CD4-positive, CD25-positive, alpha-beta regulatory T cell (primary cell): ENCODE results near the gene LNPEP. TPM values are rescaled to one million over a fixed set of nuclear protein-coding genes. Genes with fewer than 3 reads are reported as not detected.

Experiments used
- ATAC-seq, 2 donors: fragments of 150-1000 bp; cut with Tn5 transposase; one replicate each; pipeline ENCODE4 v1.10.0; 2021; ENCODE audit warnings: low read depth in 2 of 2, moderate number of reproducible peaks in 2 of 2, moderate library complexity in 1 of 2
- DNase-seq, 3 donors: peaks; one replicate each; pipeline versions ENCODE4 v3.0.0 to v3.0.0-alpha.2; 2012 to 2022; ENCODE audit warnings: mixed read lengths in 1 of 3
- H3K27ac ChIP-seq: one replicate; pipeline ENCODE4 v1.7.0; 2013; ENCODE audit warnings: mild to moderate bottlenecking, low read length; ENCODE audit not compliant: insufficient read depth, poor library complexity, severe bottlenecking
- H3K27me3 ChIP-seq: one replicate; pipeline ENCODE4 v1.7.0; 2013; ENCODE audit warnings: low read length; ENCODE audit not compliant: control insufficient read depth, insufficient read depth
- H3K36me3 ChIP-seq: one replicate; pipeline ENCODE4 v1.7.0; 2013; ENCODE audit warnings: mild to moderate bottlenecking, low read length, moderate library complexity; ENCODE audit not compliant: control insufficient read depth, insufficient read depth
- H3K4me1 ChIP-seq: 2 replicates; pipeline ENCODE4 v1.7.0; 2013; ENCODE audit warnings: mild to moderate bottlenecking, low read length; ENCODE audit not compliant: insufficient read depth, control insufficient read depth, poor library complexity, severe bottlenecking
- H3K4me3 ChIP-seq: one replicate; pipeline ENCODE4 v1.7.0; 2013; ENCODE audit warnings: low read depth, mild to moderate bottlenecking, low read length, moderate library complexity
- H3K9me3 ChIP-seq, 2 experiments: 1 replicate in 1 of 2; 2 replicates in 1 of 2; pipeline ENCODE4 v1.7.0; 2013; ENCODE audit warnings: low read length in 2 of 2, mild to moderate bottlenecking in 1 of 2, moderate library complexity in 1 of 2; ENCODE audit not compliant: control insufficient read depth in 2 of 2
- H3K27ac Mint-ChIP-seq, 3 donors: one replicate each; pipeline ENCODE4 v1.8.0; 2020 to 2022; ENCODE audit warnings: mild to moderate bottlenecking in 3 of 3, mixed read lengths in 3 of 3, moderate library complexity in 2 of 3
- H3K27me3 Mint-ChIP-seq: one replicate; pipeline ENCODE4 v1.8.0; 2022; ENCODE audit warnings: mild to moderate bottlenecking, mixed read lengths
- H3K36me3 Mint-ChIP-seq: one replicate; pipeline ENCODE4 v1.8.0; 2020; ENCODE audit warnings: mixed read lengths
- H3K4me1 Mint-ChIP-seq, 4 donors: one replicate each; pipeline ENCODE4 v1.8.0; 2020 to 2022; ENCODE audit warnings: mixed read lengths in 4 of 4, mild to moderate bottlenecking in 1 of 4
- H3K4me3 Mint-ChIP-seq, 4 donors: one replicate each; pipeline ENCODE4 v1.8.0; 2020 to 2022; ENCODE audit warnings: mild to moderate bottlenecking in 4 of 4, mixed read lengths in 4 of 4, moderate library complexity in 3 of 4
- H3K9me3 Mint-ChIP-seq, 7 donors: one replicate each; pipeline ENCODE4 v1.8.0; 2020 to 2022; ENCODE audit warnings: mixed read lengths in 7 of 7, mild to moderate bottlenecking in 3 of 7, moderate library complexity in 2 of 7
- polyA plus RNA-seq, 4 donors: library from polyadenylated mRNA; unstranded; fragments of 300-500 nt; fragmentation: Illumina TruSeq; gene quantifications; one replicate each; pipeline ENCODE4 v1.2.3, GENCODE V29; 2021
- total RNA-seq: library from RNA; stranded (reverse); gene quantifications from one replicate; pipeline ENCODE4 v1.2.3, GENCODE V29; 2022

Gene LNPEP
- total and polyA plus RNA-seq, 5 donors from 2014 or later = 39.6 to 95.7 (median 44.2) TPM

GRCh38 chr5:96991708-96992107 is 55.8 kb downstream of the LNPEP start:
- peaks cover 68% of the 10 kb centered on the region for H3K36me3 ChIP-seq
- ATAC-seq (no peak), DNase-seq (no peak)
- H3K27me3 ChIP-seq = no peaks in the 10 kb centered on the region
- no peaks in the 10 kb centered on the region for H3K9me3 ChIP-seq
- Mint-ChIP-seq H3K36me3 (peaks cover 57% of the 10 kb centered on the region), H3K27me3 (no peaks in the 10 kb centered on the region), H3K27ac (peak overlapping the region in 1 of 3 donors; percentile 4), H3K9me3 (peaks cover 0 to 3% (median 0%) of the 10 kb centered on the region in 7 donors), H3K4me1 (peaks cover 21 to 58% (median 40%) of the 10 kb centered on the region in 4 donors), H3K4me3 (no peak overlapping the region)
- no peak overlapping the region for H3K4me3 ChIP-seq
- no peak overlapping the region for H3K27ac ChIP-seq
- H3K4me1 ChIP-seq = peaks cover 9% of the 10 kb centered on the region

- H3K27me3 ChIP-seq = no peaks in the 10 kb centered on the region
- no peak overlapping the region for H3K4me3 Mint-ChIP-seq
- peak overlapping the region in 2 of 3 donors; percentile 40 to 70 for H3K27ac Mint-ChIP-seq
- ATAC-seq = no peak
- peaks cover 67% of the 10 kb centered on the region for H3K36me3 ChIP-seq
- H3K9me3 Mint-ChIP-seq = peaks cover 0 to 3% (median 0%) of the 10 kb centered on the region in 7 donors
- peaks cover 6% of the 10 kb centered on the region for H3K4me1 ChIP-seq
- peaks cover 61% of the 10 kb centered on the region for H3K36me3 Mint-ChIP-seq
- no peak for DNase-seq
- H3K9me3 ChIP-seq = no peaks in the 10 kb centered on the region
- no peak overlapping the region for H3K4me3 ChIP-seq
- no peaks in the 10 kb centered on the region for H3K27me3 Mint-ChIP-seq
- peaks cover 33 to 57% (median 45%) of the 10 kb centered on the region in 4 donors for H3K4me1 Mint-ChIP-seq
- no peak overlapping the region for H3K27ac ChIP-seq
Measured at GRCh38 chr5:96993760-96994159, 57.9 kb downstream of the LNPEP start.

- peak overlapping the region; percentile 33 to 68 (median 40) for H3K27ac Mint-ChIP-seq
- no peak overlapping the region for H3K4me3 Mint-ChIP-seq
- Histone ChIP-seq H3K4me1 (peaks cover 6% of the 10 kb centered on the region), H3K36me3 (peaks cover 75% of the 10 kb centered on the region), H3K27me3 (no peaks in the 10 kb centered on the region), H3K27ac (no peak overlapping the region), H3K4me3 (no peak overlapping the region), H3K9me3 (no peaks in the 10 kb centered on the region)
- peaks cover 65% of the 10 kb centered on the region for H3K36me3 Mint-ChIP-seq
- H3K27me3 Mint-ChIP-seq = no peaks in the 10 kb centered on the region
- DNase-seq = peak in 1 of 3 donors; percentile 22
- peaks cover 0 to 3% (median 0%) of the 10 kb centered on the region in 7 donors for H3K9me3 Mint-ChIP-seq
- ATAC-seq = peak; percentile 34 to 46
- peaks cover 38 to 59% (median 42%) of the 10 kb centered on the region in 4 donors for H3K4me1 Mint-ChIP-seq
Measured at GRCh38 chr5:96994493-96994892, 58.6 kb downstream of the LNPEP start.

- H3K36me3 Mint-ChIP-seq = peaks cover 56% of the 10 kb centered on the region
- H3K27ac ChIP-seq = no peak overlapping the region
Measured at GRCh38 chr5:96995419-96995818, 59.5 kb downstream of the LNPEP start.

GRCh38 chr5:96997265-96997859 is 61.5 kb downstream of the LNPEP start:
- peaks cover 24 to 38% (median 27%) of the 10 kb centered on the region in 4 donors for H3K4me1 Mint-ChIP-seq
- ATAC-seq = peak; percentile 55 to 72
- H3K9me3 Mint-ChIP-seq = no peaks in the 10 kb centered on the region

More at GRCh38 chr5:96995419-96995818, 59.5 kb downstream of the LNPEP start:
- DNase-seq (no peak), ATAC-seq (no peak)
- Histone ChIP-seq H3K4me1 (peaks cover 6% of the 10 kb centered on the region), H3K36me3 (peaks cover 74% of the 10 kb centered on the region), H3K9me3 (no peaks in the 10 kb centered on the region), H3K27me3 (no peaks in the 10 kb centered on the region), H3K4me3 (no peak overlapping the region)
- Mint-ChIP-seq H3K4me1 (peaks cover 30 to 53% (median 37%) of the 10 kb centered on the region in 4 donors), H3K27me3 (no peaks in the 10 kb centered on the region), H3K27ac (peak overlapping the region in 2 of 3 donors; percentile 40 to 68), H3K9me3 (peaks cover 0 to 3% (median 0%) of the 10 kb centered on the region in 7 donors), H3K4me3 (no peak overlapping the region)

GRCh38 chr5:96999856-97000255 is 64.0 kb downstream of the LNPEP start:
- Histone ChIP-seq H3K36me3 (peaks cover 70% of the 10 kb centered on the region), H3K27ac (no peak overlapping the region), H3K4me3 (no peak overlapping the region), H3K9me3 (no peaks in the 10 kb centered on the region), H3K4me1 (peaks cover 2% of the 10 kb centered on the region), H3K27me3 (no peaks in the 10 kb centered on the region)
- Mint-ChIP-seq H3K4me1 (peaks cover 12 to 26% (median 23%) of the 10 kb centered on the region in 4 donors), H3K36me3 (peaks cover 28% of the 10 kb centered on the region), H3K27ac (peak overlapping the region in 1 of 3 donors; percentile 60), H3K9me3 (no peaks in the 10 kb centered on the region), H3K4me3 (no peak overlapping the region), H3K27me3 (no peaks in the 10 kb centered on the region)
- DNase-seq (no peak), ATAC-seq (no peak)

More at GRCh38 chr5:96997265-96997859, 61.5 kb downstream of the LNPEP start:
- H3K36me3 ChIP-seq = peaks cover 72% of the 10 kb centered on the region
- H3K4me3 Mint-ChIP-seq = no peak overlapping the region
- no peaks in the 10 kb centered on the region for H3K27me3 ChIP-seq
- H3K27ac ChIP-seq = no peak overlapping the region
- H3K4me1 ChIP-seq = peaks cover 6% of the 10 kb centered on the region
- H3K9me3 ChIP-seq = no peaks in the 10 kb centered on the region
- no peak overlapping the region for H3K4me3 ChIP-seq
- H3K27me3 Mint-ChIP-seq = no peaks in the 10 kb centered on the region
- H3K36me3 Mint-ChIP-seq = peaks cover 39% of the 10 kb centered on the region
- DNase-seq = peak in 2 of 3 donors; percentile 25 to 74
- peak overlapping the region in 1 of 3 donors; percentile 54 for H3K27ac Mint-ChIP-seq

GRCh38 chr5:97000391-97000790 is 64.5 kb downstream of the LNPEP start:
- ATAC-seq = no peak
- DNase-seq = no peak
- no peaks in the 10 kb centered on the region for H3K9me3 Mint-ChIP-seq
- peaks cover 7 to 25% (median 22%) of the 10 kb centered on the region in 4 donors for H3K4me1 Mint-ChIP-seq
- Histone ChIP-seq H3K36me3 (peaks cover 69% of the 10 kb centered on the region), H3K4me1 (no peaks in the 10 kb centered on the region), H3K27me3 (no peaks in the 10 kb centered on the region), H3K27ac (no peak overlapping the region), H3K4me3 (no peak overlapping the region), H3K9me3 (no peaks in the 10 kb centered on the region)
- H3K4me3 Mint-ChIP-seq = no peak overlapping the region
- H3K27me3 Mint-ChIP-seq = no peaks in the 10 kb centered on the region
- no peak overlapping the region for H3K27ac Mint-ChIP-seq
- H3K36me3 Mint-ChIP-seq = peaks cover 23% of the 10 kb centered on the region

GRCh38 chr5:97002983-97003382 is 67.1 kb downstream of the LNPEP start:
- no peaks in the 10 kb centered on the region for H3K9me3 Mint-ChIP-seq
- H3K4me3 Mint-ChIP-seq = no peak overlapping the region
- no peaks in the 10 kb centered on the region for H3K9me3 ChIP-seq
- no peak overlapping the region for H3K4me3 ChIP-seq
- H3K4me1 ChIP-seq = no peaks in the 10 kb centered on the region
- ATAC-seq = no peak
- no peaks in the 10 kb centered on the region for H3K27me3 Mint-ChIP-seq
- DNase-seq = no peak
- peaks cover 8 to 26% (median 17%) of the 10 kb centered on the region in 4 donors for H3K4me1 Mint-ChIP-seq
- H3K27ac ChIP-seq = no peak overlapping the region
- H3K27ac Mint-ChIP-seq = no peak overlapping the region
- H3K36me3 Mint-ChIP-seq = peaks cover 28% of the 10 kb centered on the region
- H3K36me3 ChIP-seq = peaks cover 78% of the 10 kb centered on the region
- no peaks in the 10 kb centered on the region for H3K27me3 ChIP-seq
